ENCODE data around the gene FSD1.

DNA sequence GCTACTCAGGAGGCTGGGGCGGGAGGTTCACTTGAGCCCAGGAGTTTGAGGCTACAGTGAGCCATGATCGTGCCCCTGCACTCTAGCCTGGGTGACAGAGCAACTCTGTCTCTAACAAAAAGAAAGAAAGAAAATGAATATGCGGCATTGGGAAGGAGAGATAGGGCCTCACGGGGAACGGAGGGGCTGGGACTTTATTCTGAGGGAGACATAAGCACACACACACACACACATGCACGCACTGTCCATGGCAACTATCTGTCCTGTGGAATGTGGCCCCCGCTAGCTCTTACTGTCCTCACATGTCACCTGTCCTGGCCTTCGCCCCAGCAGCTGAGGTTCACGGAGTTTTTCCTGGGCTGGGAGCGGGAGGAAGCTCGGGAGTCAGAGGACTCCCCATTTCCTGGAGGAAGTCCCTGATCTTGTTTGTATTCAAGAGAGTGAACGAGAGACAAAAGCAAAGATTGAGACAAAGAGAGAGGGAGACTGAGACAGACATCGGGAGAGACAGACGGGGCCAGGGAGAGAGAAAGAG, 33.6 kb downstream of the FSD1 start:
- TF ChIP-seq CTCF (IDR thresholded peaks at IDR 0.05; ENCODE audit: poor library complexity, severe bottlenecking) (no peak), TAF1 (IDR thresholded peaks at IDR 0.05; ENCODE audit: low read depth) (no peak), POLR2AphosphoS5 (IDR thresholded peaks at IDR 0.05) (no peak), RAD21 (conservative IDR thresholded peaks at IDR 0.05) (no peak), MXI1 (conservative IDR thresholded peaks at IDR 0.05; ENCODE audit: poor library complexity, severe bottlenecking) (no peak), EZH2 (IDR thresholded peaks at IDR 0.05; ENCODE audit: borderline replicate concordance, insufficient read depth, low read length, poor library complexity, severe bottlenecking) (no peak)
